Choroid plexus epithelial cell (primary cell): ENCODE results near the gene THOC5.

Experiments
- DNase-seq: peaks from one replicate; pipeline ENCODE4 v3.0.0-alpha.2; 2010; ENCODE audit warnings: low read depth
- H3K4me3 ChIP-seq: 2 replicates; pipeline ENCODE4 v1.5.1; 2011; ENCODE audit warnings: low read depth, mild to moderate bottlenecking, control low read depth, low read length, moderate library complexity
- CTCF ChIP-seq: conservative IDR thresholded peaks from 2 replicates; pipeline ENCODE4 v1.5.1; 2011; ENCODE audit warnings: low read depth, mild to moderate bottlenecking, control low read depth, inconsistent platforms, low read length, moderate library complexity

THOC5 gene

GRCh38 chr22:29484642-29485041, 68.9 kb downstream of the THOC5 start:
- TF ChIP-seq CTCF: no peak
- DNase-seq: no peak
- no peak overlapping the region for H3K4me3 ChIP-seq

DNA sequence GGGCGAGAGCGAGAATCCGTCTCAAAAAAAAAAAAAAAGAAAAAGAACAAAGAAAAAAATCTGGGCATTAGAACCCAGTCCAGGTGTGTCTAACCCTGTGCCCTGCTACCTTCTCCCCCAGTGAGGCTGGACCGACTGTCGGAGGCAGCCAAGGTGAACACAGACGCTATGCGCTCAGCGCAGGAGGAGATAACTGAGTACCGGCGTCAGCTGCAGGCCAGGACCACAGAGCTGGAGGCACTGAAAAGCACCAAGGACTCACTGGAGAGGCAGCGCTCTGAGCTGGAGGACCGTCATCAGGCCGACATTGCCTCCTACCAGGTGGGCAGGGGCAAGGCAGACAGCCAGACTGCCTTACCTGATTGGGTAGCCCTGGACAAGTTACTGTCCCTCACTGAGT, 70.3 kb downstream of the THOC5 start:
- TF ChIP-seq CTCF: no peak
- no peak overlapping the region for H3K4me3 ChIP-seq
- DNase-seq: no peak

GRCh38 chr22:29482726-29483125, 70.8 kb downstream of the THOC5 start:
- no peak for DNase-seq
- TF ChIP-seq CTCF: no peak
- H3K4me3 ChIP-seq: no peak overlapping the region

- no peak for DNase-seq
- no peak overlapping the region for H3K4me3 ChIP-seq
- no peak for TF ChIP-seq CTCF
Measured at GRCh38 chr22:29482253-29482652, 71.3 kb downstream of the THOC5 start.

GRCh38 chr22:29481265-29482000, 72.1 kb downstream of the THOC5 start:
- DNase-seq: no peak
- no peak for TF ChIP-seq CTCF
- peak overlapping the region; percentile 42 for H3K4me3 ChIP-seq

DNA sequence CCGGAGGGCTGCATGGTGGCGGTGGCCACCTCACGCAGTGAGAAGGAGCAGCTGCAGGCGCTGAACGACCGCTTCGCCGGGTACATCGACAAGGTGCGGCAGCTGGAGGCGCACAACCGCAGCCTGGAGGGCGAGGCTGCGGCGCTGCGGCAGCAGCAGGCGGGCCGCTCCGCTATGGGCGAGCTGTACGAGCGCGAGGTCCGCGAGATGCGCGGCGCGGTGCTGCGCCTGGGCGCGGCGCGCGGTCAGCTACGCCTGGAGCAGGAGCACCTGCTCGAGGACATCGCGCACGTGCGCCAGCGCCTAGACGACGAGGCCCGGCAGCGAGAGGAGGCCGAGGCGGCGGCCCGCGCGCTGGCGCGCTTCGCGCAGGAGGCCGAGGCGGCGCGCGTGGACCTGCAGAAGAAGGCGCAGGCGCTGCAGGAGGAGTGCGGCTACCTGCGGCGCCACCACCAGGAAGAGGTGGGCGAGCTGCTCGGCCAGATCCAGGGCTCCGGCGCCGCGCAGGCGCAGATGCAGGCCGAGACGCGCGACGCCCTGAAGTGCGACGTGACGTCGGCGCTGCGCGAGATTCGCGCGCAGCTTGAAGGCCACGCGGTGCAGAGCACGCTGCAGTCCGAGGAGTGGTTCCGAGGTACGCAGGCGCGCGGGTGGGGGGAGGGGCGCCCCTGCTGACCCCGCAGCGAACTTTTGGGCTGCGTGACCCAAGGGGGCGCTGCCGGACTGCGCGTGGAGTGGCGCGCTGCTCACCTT, 72.9 kb downstream of the THOC5 start:
- no peak for TF ChIP-seq CTCF
- peak; percentile 71 for DNase-seq
- peak overlapping the region; percentile 42 for H3K4me3 ChIP-seq

GRCh38 chr22:29480262-29480511, 73.4 kb downstream of the THOC5 start:
- DNase-seq: no peak
- H3K4me3 ChIP-seq: peak overlapping the region; percentile 42
- TF ChIP-seq CTCF: no peak
